HepG2 (cell line): Measurements from ENCODE around the gene PDIA5. TPM values are rescaled to one million over a fixed set of nuclear protein-coding genes. Genes with fewer than 3 reads are reported as not detected.

Experiments used
- ATAC-seq: fragments of 200-7000 bp; cut with Tn5 transposase; 3 replicates; pipeline ENCODE4 v1.9.1; 2020; ENCODE audit warnings: mild to moderate bottlenecking, moderate library complexity
- BruUV-seq: library from RNA; stranded (reverse); fragments of 400-500 nt; replicated peaks from 2 replicates; lab custom pipeline; 2021; lab: Mats Ljungman, UMichigan
- CTCF ChIA-PET: fragments of 300-600 bp; formaldehyde crosslinking; extraction: SDS; loops from one replicate; lab custom pipeline; 2021; ENCODE audit warnings: low total read pairs, inconsistent platforms, low intra/inter-chr PET ratio; lab: Yijun Ruan, JAX
- POLR2A ChIA-PET: fragments of 350-600 bp; sonication (Branson Sonifier 250); formaldehyde crosslinking; loops from one replicate; lab custom pipeline; 2020; ENCODE audit warnings: antibody characterized with exemption, inconsistent platforms; lab: Yijun Ruan, JAX
- DNase-seq: peaks from one replicate; pipeline ENCODE4 v3.0.0-alpha.2; 2015; ENCODE audit warnings: low spot score
- FAIRE-seq: peaks from 3 replicates; lab custom pipeline; 2011; peaks lifted over from hg19 to GRCh38; lab: Jason Lieb, UNC
- H2AFZ ChIP-seq: one replicate; pipeline ENCODE4 v1.6.1; 2011; ENCODE audit warnings: low read length, inconsistent platforms
- H3K27ac ChIP-seq: fragments of 300-600 bp; 3 replicates; pipeline ENCODE4 v1.8.0; 2011; ENCODE audit warnings: mixed run types, mild to moderate bottlenecking, mixed read lengths, low read length, inconsistent platforms; ENCODE audit not compliant: insufficient read depth; ENCODE audit errors: extremely low read length
- H3K27me3 ChIP-seq, 2 experiments: fragments of 200-600 bp in 1 of 2; 2 replicates in 1 of 2; 3 replicates in 1 of 2; pipeline versions ENCODE4 v1.6.0 to v1.8.0; 2011; ENCODE audit warnings: low read length in 2 of 2, mild to moderate bottlenecking in 2 of 2, moderate library complexity in 2 of 2, inconsistent platforms in 1 of 2; ENCODE audit not compliant: insufficient read depth in 2 of 2, control insufficient read depth in 1 of 2
- H3K36me3 ChIP-seq, 2 experiments: fragments of 200-600 bp in 1 of 2; replicated peaks in 1 of 2; 2 replicates in 1 of 2; 3 replicates in 1 of 2; pipeline versions ENCODE4 v1.5.1 to v1.8.0; 2011; ENCODE audit warnings: low read length in 2 of 2, inconsistent platforms in 1 of 2; ENCODE audit not compliant: insufficient read depth in 2 of 2, control insufficient read depth in 1 of 2
- H3K4me1 ChIP-seq: 2 replicates; pipeline ENCODE4 v1.5.1; 2012; ENCODE audit warnings: low read length, inconsistent platforms; ENCODE audit not compliant: insufficient read depth
- H3K4me2 ChIP-seq: 2 replicates; pipeline ENCODE4 v1.6.0; 2011; ENCODE audit warnings: low read depth, low read length, inconsistent platforms
- H3K4me3 ChIP-seq, 3 experiments: fragments of 200-600 bp in 1 of 3; sonication (generic), shearing (Covaris generic) in 1 of 3; replicated peaks in 1 of 3; 2 replicates each; pipeline ENCODE4 v1.5.1; 2011 to 2016; ENCODE audit warnings: low read length in 3 of 3, inconsistent platforms in 2 of 3, low read depth in 2 of 3, mild to moderate bottlenecking in 2 of 3, control low read depth in 1 of 3, mixed read lengths in 1 of 3; ENCODE audit not compliant: insufficient read depth in 1 of 3
- H3K79me2 ChIP-seq: one replicate; pipeline ENCODE4 v1.6.1; 2011; ENCODE audit warnings: low read length, inconsistent platforms; ENCODE audit not compliant: insufficient read depth
- H3K9ac ChIP-seq: 2 replicates; pipeline ENCODE4 v1.6.0; 2011; ENCODE audit warnings: mild to moderate bottlenecking, low read depth, low read length, inconsistent platforms; ENCODE audit not compliant: insufficient read depth
- H3K9me3 ChIP-seq: 2 replicates; pipeline ENCODE4 v1.5.1; 2012; ENCODE audit warnings: mild to moderate bottlenecking, low read length
- H4K20me1 ChIP-seq: 2 replicates; pipeline ENCODE4 v1.6.0; 2011; ENCODE audit warnings: inconsistent platforms, mild to moderate bottlenecking, low read length, moderate library complexity; ENCODE audit not compliant: insufficient read depth
- EHMT2 ChIP-seq: fragments of 200-600 bp; sonication (generic); IDR thresholded peaks from 2 replicates; pipeline ENCODE4 v1.7.0; 2017; ENCODE audit warnings: antibody characterized with exemption, low read depth, low read length, borderline replicate concordance
- GATAD2A ChIP-seq: IDR thresholded peaks from 2 replicates; pipeline ENCODE4 v1.6.1; 2016
- MEIS2 ChIP-seq: sonication (generic); formaldehyde crosslinking; IDR thresholded peaks from 2 replicates; pipeline ENCODE4 v1.9.0; 2021; ENCODE audit warnings: mild to moderate bottlenecking, missing genetic modification reagents
- MIER3 ChIP-seq: IDR thresholded peaks from 2 replicates; pipeline ENCODE4 v1.6.1; 2016; ENCODE audit warnings: missing compliant biosample characterization, borderline replicate concordance
- ZMYM2 ChIP-seq: sonication (generic); formaldehyde crosslinking; IDR thresholded peaks from 2 replicates; pipeline ENCODE4 v1.8.0; 2022; ENCODE audit warnings: mild to moderate bottlenecking, missing genetic modification reagents
- ZNF3 ChIP-seq: IDR thresholded peaks from 2 replicates; pipeline ENCODE4 v1.7.0; 2017; ENCODE audit warnings: inconsistent platforms
- ZNF891 ChIP-seq: sonication (generic); formaldehyde crosslinking; IDR thresholded peaks from 2 replicates; pipeline ENCODE4 v1.5.0; 2020; ENCODE audit warnings: mild to moderate bottlenecking, missing genetic modification reagents
- WGBS: methylation state at CpG from one replicate; pipeline ENCODE4 v1.1.6; 2017; ENCODE audit warnings: low lambda C conversion rate; 5-methylcytosine and 5-hydroxymethylcytosine counted together
- in situ Hi-C: cut with HindIII; loops from 2 replicates; pipeline ENCODE4 v1.10.0; 2017; ENCODE audit warnings: low pct_unique_long_range_greater_than_20kb; ENCODE audit not compliant: extremely low pct_ligation_motif_present
- intact Hi-C: fragments of 100-400 bp; cut with micrococcal nuclease; formaldehyde crosslinking; loops from one replicate; pipeline ENCODE4 v1.10.0; 2022; ENCODE audit not compliant: unreplicated experiment
- polyA plus RNA-seq, 8 experiments: library from polyadenylated mRNA; depleted of rRNA in 3 of 8; stranded (reverse) in 7 of 8; unstranded in 1 of 8; fragments of >200 nt; fragmentation: Illumina TruSeq in 4 of 8; extraction: Trizol in 4 of 8; gene quantifications; 2 replicates each; pipeline versions ENCODE4 v1.2.1 to v1.2.3, GENCODE V29; 2011 to 2016; ENCODE audit warnings: low read depth in 4 of 8, missing spikeins in 1 of 8, mixed read lengths in 1 of 8; ENCODE audit not compliant: insufficient read depth in 1 of 8
- total RNA-seq, 5 experiments: library from RNA; depleted of rRNA; stranded (reverse); fragments of >200 nt; fragmentation: Illumina TruSeq; extraction: Trizol; gene quantifications; 2 replicates each; pipeline ENCODE4 v1.2.3, GENCODE V29; 2016; ENCODE audit warnings: low read depth in 1 of 5
- TF ChIP-seq, protein P1 (sequence below): sonication (generic); formaldehyde crosslinking; IDR thresholded peaks from 2 replicates; pipeline ENCODE4 v1.5.0; 2020; ENCODE audit warnings: missing genetic modification reagents, mild to moderate bottlenecking, borderline replicate concordance
- TF ChIP-seq, protein P2 (sequence below): sonication (generic); formaldehyde crosslinking; conservative IDR thresholded peaks from 2 replicates; pipeline ENCODE4 v1.8.1; 2023; ENCODE audit warnings: missing genetic modification reagents

Gene PDIA5
- total and polyA plus RNA-seq, 2 of the 13 experiments (the other 11 are each of a cell fraction or from before 2014, with no cell fraction given), result 51.3 to 74.3 TPM

DNA sequence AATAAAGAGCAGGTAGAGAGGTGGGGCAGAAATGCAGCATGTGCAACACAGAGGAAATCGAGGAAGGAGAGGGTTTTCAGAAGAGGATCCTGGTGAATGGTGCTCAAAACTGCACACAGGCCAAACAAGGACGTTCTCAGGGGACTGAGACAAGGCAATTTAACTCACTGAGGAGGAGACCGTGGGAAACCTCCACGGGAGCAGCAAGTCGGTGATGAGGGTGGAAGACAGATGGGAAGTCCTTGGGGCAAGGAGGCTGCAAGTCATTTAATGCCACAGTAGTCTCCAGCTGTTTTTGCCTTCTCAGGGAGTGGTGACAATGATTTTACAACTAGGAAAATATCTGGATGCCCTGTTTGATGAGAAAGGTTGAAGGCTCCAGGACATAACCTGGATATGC lies 11.5 kb upstream of the PDIA5 start:
- no peak for FAIRE-seq
- TF ChIP-seq MIER3, result no peak
- TF ChIP-seq, protein P1, sequence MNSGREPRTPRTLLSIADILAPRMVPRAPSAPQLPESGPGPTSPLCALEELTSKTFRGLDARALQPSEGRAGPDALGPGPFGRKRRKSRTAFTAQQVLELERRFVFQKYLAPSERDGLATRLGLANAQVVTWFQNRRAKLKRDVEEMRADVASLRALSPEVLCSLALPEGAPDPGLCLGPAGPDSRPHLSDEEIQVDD (CRISPR knock-in tag), result no peak
- TF ChIP-seq ZMYM2 (CRISPR knock-in tag), result no peak
- no peak for TF ChIP-seq GATAD2A (CRISPR knock-in tag)
- no peak for TF ChIP-seq EHMT2
- CTCF ChIA-PET, result no interaction called here

DNA sequence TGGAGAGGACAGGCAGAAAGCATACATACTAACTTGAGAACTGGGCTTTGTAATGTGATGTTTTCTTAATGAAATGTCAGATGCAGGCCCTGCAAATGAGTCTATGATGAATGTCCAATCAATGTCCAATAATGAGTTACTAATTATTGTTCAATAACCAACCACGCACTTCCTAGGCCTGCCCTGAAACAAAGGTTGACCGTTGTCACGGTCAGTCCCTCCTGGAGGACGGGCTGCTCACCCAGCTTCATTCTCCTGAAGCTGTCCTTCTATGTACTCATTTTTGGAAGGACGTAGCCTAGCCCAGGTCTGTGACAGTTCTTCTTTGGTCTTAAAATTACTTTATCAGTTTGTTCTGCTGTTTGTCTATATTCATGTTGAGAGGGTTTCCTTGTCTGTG lies 8.3 kb upstream of the PDIA5 start:
- intact Hi-C loops (no loop called here), in situ Hi-C loops (no loop called here)
- ChIA-PET POLR2A (no interaction called here), CTCF (no interaction called here)
- peak; percentile 38; the same call in 2 of the 3 replicates for ATAC-seq
- H3K4me2 ChIP-seq, result no peak overlapping the region
- FAIRE-seq, result no peak
- H3K27ac ChIP-seq, result no peak overlapping the region
- no TSS peak for BruUV-seq
- peaks cover 0 to 28% of the 10 kb centered on the region in 2 experiments; a peak in 4 of 5 replicates for H3K27me3 ChIP-seq
- H2AFZ ChIP-seq, result no peak overlapping the region
- DNase-seq, result no peak
- 18% methylated on average over 4 of the region's 5 CpGs for WGBS
- H4K20me1 ChIP-seq, result no peaks in the 10 kb centered on the region
- H3K79me2 ChIP-seq, result no peaks in the 10 kb centered on the region
- TF ChIP-seq ZNF891 (CRISPR knock-in tag), result no peak
- TF ChIP-seq, protein P2, sequence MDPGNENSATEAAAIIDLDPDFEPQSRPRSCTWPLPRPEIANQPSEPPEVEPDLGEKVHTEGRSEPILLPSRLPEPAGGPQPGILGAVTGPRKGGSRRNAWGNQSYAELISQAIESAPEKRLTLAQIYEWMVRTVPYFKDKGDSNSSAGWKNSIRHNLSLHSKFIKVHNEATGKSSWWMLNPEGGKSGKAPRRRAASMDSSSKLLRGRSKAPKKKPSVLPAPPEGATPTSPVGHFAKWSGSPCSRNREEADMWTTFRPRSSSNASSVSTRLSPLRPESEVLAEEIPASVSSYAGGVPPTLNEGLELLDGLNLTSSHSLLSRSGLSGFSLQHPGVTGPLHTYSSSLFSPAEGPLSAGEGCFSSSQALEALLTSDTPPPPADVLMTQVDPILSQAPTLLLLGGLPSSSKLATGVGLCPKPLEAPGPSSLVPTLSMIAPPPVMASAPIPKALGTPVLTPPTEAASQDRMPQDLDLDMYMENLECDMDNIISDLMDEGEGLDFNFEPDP, result no peak
- TF ChIP-seq ZNF3 (CRISPR knock-in tag), result no peak
- TF ChIP-seq MEIS2 (CRISPR knock-in tag), result no peak
- no peaks in the 10 kb centered on the region for H3K9me3 ChIP-seq
- no peak overlapping the region for H3K9ac ChIP-seq
- no peaks in the 10 kb centered on the region for H3K4me1 ChIP-seq
- H3K36me3 ChIP-seq, result no peaks in the 10 kb centered on the region
- H3K4me3 ChIP-seq, result no peak overlapping the region

More for the DNA sequence above, 11.5 kb upstream of the PDIA5 start:
- DNase-seq, result no peak
- Histone ChIP-seq H3K4me1 (no peaks in the 10 kb centered on the region), H3K27me3 (peaks cover 0 to 39% of the 10 kb centered on the region in 2 experiments), H3K4me3 (no peak overlapping the region), H3K36me3 (no peaks in the 10 kb centered on the region), H2AFZ (no peak overlapping the region), H4K20me1 (no peaks in the 10 kb centered on the region), H3K9ac (no peak overlapping the region), H3K79me2 (no peaks in the 10 kb centered on the region), H3K9me3 (no peaks in the 10 kb centered on the region), H3K4me2 (no peak overlapping the region), H3K27ac (no peak overlapping the region)
- POLR2A ChIA-PET, result no interaction called here
- WGBS, result 35% methylated on average over 5 of the region's 5 CpGs
- in situ Hi-C loops, result no loop called here
- no peak for ATAC-seq
- BruUV-seq, result no TSS peak
- intact Hi-C loops, result no loop called here
